Esophagus squamous epithelium (tissue), 4 donors: ENCODE measurements around the gene PPM1K.

Source experiments
- POLR2A ChIP-seq, 4 donors: fragments of 450-650 bp; IDR thresholded peaks; one replicate each; pipeline ENCODE4 v1.6.1; 2017; ENCODE audit warnings: antibody characterized with exemption in 4 of 4, mild to moderate bottlenecking in 4 of 4, moderate library complexity in 3 of 4
- TF ChIP-seq, protein P1 (sequence below), 6 experiments: fragments of 450-650 bp in 4 of 6; fragments of 200-600 bp in 2 of 6; sonication (generic) in 2 of 6; IDR thresholded peaks; one replicate each; pipeline ENCODE4 v1.5.1; 2016 to 2019; ENCODE audit warnings: antibody characterized with exemption in 6 of 6, mild to moderate bottlenecking in 4 of 6, moderate library complexity in 4 of 6

DNA sequence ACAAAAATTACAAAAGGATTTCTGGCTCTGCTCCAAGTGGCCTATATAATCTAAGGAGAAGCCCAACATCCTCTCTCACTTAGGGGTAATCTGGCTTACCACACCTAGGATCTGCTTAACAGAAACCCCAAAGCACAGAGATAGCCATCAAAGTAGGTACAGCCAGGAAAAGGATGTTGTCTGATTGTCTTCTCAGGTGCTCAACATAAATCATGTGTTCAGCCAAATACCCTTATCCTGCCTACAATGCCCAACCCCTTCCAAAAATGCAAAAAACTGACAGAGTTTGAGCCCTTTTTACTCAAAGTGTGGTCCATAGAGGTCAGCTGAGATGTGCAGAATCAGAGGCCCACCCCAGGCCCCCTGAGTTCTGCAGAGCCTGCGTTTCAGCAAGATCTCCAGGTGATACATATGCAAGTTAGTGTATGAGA, 53.9 kb downstream of the PPM1K start:
- no peak for TF ChIP-seq POLR2A (IDR thresholded peaks at IDR 0.05)
- TF ChIP-seq, protein P1, sequence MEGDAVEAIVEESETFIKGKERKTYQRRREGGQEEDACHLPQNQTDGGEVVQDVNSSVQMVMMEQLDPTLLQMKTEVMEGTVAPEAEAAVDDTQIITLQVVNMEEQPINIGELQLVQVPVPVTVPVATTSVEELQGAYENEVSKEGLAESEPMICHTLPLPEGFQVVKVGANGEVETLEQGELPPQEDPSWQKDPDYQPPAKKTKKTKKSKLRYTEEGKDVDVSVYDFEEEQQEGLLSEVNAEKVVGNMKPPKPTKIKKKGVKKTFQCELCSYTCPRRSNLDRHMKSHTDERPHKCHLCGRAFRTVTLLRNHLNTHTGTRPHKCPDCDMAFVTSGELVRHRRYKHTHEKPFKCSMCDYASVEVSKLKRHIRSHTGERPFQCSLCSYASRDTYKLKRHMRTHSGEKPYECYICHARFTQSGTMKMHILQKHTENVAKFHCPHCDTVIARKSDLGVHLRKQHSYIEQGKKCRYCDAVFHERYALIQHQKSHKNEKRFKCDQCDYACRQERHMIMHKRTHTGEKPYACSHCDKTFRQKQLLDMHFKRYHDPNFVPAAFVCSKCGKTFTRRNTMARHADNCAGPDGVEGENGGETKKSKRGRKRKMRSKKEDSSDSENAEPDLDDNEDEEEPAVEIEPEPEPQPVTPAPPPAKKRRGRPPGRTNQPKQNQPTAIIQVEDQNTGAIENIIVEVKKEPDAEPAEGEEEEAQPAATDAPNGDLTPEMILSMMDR (IDR thresholded peaks at IDR 0.05) = no peak
